ENCODE measurements around the gene GNL3. TPM values are rescaled to one million over a fixed set of nuclear protein-coding genes. Genes with fewer than 3 reads are reported as not detected.

GNL3 gene
- total and polyA plus RNA-seq, 8 donors: 22.4 to 65.6 (median 51.0) TPM

GRCh38 chr3:52715714-52716305 is 30.0 kb downstream of the GNL3 start:
- ATAC-seq (no peak), DNase-seq (no peak), FAIRE-seq (no peak)
- 91% methylated on average over 11 of the region's 11 CpGs for WGBS, 2 donors
- TF ChIP-seq CTCF (IDR thresholded peaks at IDR 0.05): no peak
- H3K4me1 ChIP-seq: no peaks in the 10 kb centered on the region
- H3K27ac ChIP-seq: no peak overlapping the region
- no peaks in the 10 kb centered on the region for H3K9me3 ChIP-seq
- H3K27me3 ChIP-seq: no peaks in the 10 kb centered on the region
- no peak overlapping the region for H3K4me3 ChIP-seq
- no peaks in the 10 kb centered on the region for H3K36me3 ChIP-seq
- intact Hi-C loops (cut with DNase I): no loop called here

GRCh38 chr3:52719618-52720017 is 33.8 kb downstream of the GNL3 start:
- no peaks in the 10 kb centered on the region for H3K9me3 ChIP-seq
- H3K27ac ChIP-seq: no peak overlapping the region
- DNase-seq (no peak), ATAC-seq (no peak), FAIRE-seq (no peak)
- no peaks in the 10 kb centered on the region for H3K4me1 ChIP-seq
- TF ChIP-seq CTCF (IDR thresholded peaks at IDR 0.05): no peak
- no peak overlapping the region for H3K4me3 ChIP-seq
- no peaks in the 10 kb centered on the region for H3K36me3 ChIP-seq
- intact Hi-C loops (cut with DNase I): no loop called here
- no peaks in the 10 kb centered on the region for H3K27me3 ChIP-seq

GRCh38 chr3:52721002-52721729 is 35.3 kb downstream of the GNL3 start:
- no peaks in the 10 kb centered on the region for H3K36me3 ChIP-seq
- H3K27ac ChIP-seq: no peak overlapping the region
- no peaks in the 10 kb centered on the region for H3K9me3 ChIP-seq
- DNase-seq (no peak), FAIRE-seq (no peak), ATAC-seq (no peak)
- H3K4me3 ChIP-seq: no peak overlapping the region
- H3K4me1 ChIP-seq: no peaks in the 10 kb centered on the region
- WGBS, 2 donors: 91 to 95% methylated on average over 6 of the region's 6 CpGs
- intact Hi-C loops (cut with DNase I): no loop called here
- no peaks in the 10 kb centered on the region for H3K27me3 ChIP-seq
- no peak for TF ChIP-seq CTCF (IDR thresholded peaks at IDR 0.05)

GRCh38 chr3:52721730-52722008 is 35.8 kb downstream of the GNL3 start:
- no peaks in the 10 kb centered on the region for H3K36me3 ChIP-seq
- H3K4me3 ChIP-seq: no peak overlapping the region
- intact Hi-C loops (cut with DNase I): no loop called here
- ATAC-seq (no peak), DNase-seq (no peak), FAIRE-seq (no peak)
- no peaks in the 10 kb centered on the region for H3K9me3 ChIP-seq
- no peaks in the 10 kb centered on the region for H3K4me1 ChIP-seq
- no peak overlapping the region for H3K27ac ChIP-seq
- no peaks in the 10 kb centered on the region for H3K27me3 ChIP-seq
- WGBS, 2 donors: 93 to 97% methylated on average over 1 of the region's 1 CpG
- TF ChIP-seq CTCF (IDR thresholded peaks at IDR 0.05): no peak

- Histone ChIP-seq H3K27me3 (no peaks in the 10 kb centered on the region), H3K4me3 (no peak overlapping the region), H3K9me3 (no peaks in the 10 kb centered on the region), H3K4me1 (no peaks in the 10 kb centered on the region), H3K36me3 (no peaks in the 10 kb centered on the region), H3K27ac (no peak overlapping the region)
- 96 to 98% methylated on average over 7 of the region's 7 CpGs for WGBS, 2 donors
- FAIRE-seq (no peak), DNase-seq (no peak), ATAC-seq (no peak)
- intact Hi-C loops (cut with DNase I): no loop called here
- no peak for TF ChIP-seq CTCF (IDR thresholded peaks at IDR 0.05)
Measured at GRCh38 chr3:52722491-52722890, 36.7 kb downstream of the GNL3 start.

Measured in pancreas (tissue), 10 donors.